ENCODE data around the gene ANKFY1. TPM values are rescaled to one million over a fixed set of nuclear protein-coding genes. Genes with fewer than 3 reads are reported as not detected.
"Not testable (repeated sequence)": the region's sequence is repeated elsewhere in the genome, so short reads cannot be mapped to it uniquely, and the experiment has no call there.

The ANKFY1 gene
- total RNA-seq, 1 experiment from 2014 or later, result 46.8 TPM

- ChIA-PET CTCF (interaction anchor here (0.7 to 2.3 kb wide), 6 partner anchors 11 to 221 kb away, joined by 3 to 14 read pairs (median 4); no protein-coding TSS in a partner anchor), POLR2A (interaction anchor here (0.5 to 2.6 kb wide), 4 partner anchors 15 to 45 kb away, joined by 3 to 10 read pairs (median 4); no protein-coding TSS in a partner anchor)
- H3K9me3 Mint-ChIP-seq, result no peaks in the 10 kb centered on the region
- H3K4me1 Mint-ChIP-seq, result peaks cover 13% of the 10 kb centered on the region
- ATAC-seq (no peak), DNase-seq (ENCODE audit: low spot score) (peak; percentile 37)
- TF ChIP-seq, protein P1, sequence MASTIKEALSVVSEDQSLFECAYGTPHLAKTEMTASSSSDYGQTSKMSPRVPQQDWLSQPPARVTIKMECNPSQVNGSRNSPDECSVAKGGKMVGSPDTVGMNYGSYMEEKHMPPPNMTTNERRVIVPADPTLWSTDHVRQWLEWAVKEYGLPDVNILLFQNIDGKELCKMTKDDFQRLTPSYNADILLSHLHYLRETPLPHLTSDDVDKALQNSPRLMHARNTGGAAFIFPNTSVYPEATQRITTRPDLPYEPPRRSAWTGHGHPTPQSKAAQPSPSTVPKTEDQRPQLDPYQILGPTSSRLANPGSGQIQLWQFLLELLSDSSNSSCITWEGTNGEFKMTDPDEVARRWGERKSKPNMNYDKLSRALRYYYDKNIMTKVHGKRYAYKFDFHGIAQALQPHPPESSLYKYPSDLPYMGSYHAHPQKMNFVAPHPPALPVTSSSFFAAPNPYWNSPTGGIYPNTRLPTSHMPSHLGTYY (CRISPR knock-in tag; IDR thresholded peaks at IDR 0.05), result no peak
- TF ChIP-seq JUN (CRISPR knock-in tag; IDR thresholded peaks at IDR 0.05) (peak; percentile 57; the same call in 1 of the 2 replicates), CBFB (CRISPR knock-in tag; IDR thresholded peaks at IDR 0.05; ENCODE audit: low read depth) (no peak), ATF3 (CRISPR knock-in tag; conservative IDR thresholded peaks at IDR 0.05) (no peak), NR3C1 (CRISPR knock-in tag; conservative IDR thresholded peaks at IDR 0.05; ENCODE audit: low read depth) (0 out of 2 replicates have a peak, but pooled peaks have one; percentile 25), ZNF232 (CRISPR knock-in tag; IDR thresholded peaks at IDR 0.05) (no peak)
- TF ChIP-seq, protein P2, sequence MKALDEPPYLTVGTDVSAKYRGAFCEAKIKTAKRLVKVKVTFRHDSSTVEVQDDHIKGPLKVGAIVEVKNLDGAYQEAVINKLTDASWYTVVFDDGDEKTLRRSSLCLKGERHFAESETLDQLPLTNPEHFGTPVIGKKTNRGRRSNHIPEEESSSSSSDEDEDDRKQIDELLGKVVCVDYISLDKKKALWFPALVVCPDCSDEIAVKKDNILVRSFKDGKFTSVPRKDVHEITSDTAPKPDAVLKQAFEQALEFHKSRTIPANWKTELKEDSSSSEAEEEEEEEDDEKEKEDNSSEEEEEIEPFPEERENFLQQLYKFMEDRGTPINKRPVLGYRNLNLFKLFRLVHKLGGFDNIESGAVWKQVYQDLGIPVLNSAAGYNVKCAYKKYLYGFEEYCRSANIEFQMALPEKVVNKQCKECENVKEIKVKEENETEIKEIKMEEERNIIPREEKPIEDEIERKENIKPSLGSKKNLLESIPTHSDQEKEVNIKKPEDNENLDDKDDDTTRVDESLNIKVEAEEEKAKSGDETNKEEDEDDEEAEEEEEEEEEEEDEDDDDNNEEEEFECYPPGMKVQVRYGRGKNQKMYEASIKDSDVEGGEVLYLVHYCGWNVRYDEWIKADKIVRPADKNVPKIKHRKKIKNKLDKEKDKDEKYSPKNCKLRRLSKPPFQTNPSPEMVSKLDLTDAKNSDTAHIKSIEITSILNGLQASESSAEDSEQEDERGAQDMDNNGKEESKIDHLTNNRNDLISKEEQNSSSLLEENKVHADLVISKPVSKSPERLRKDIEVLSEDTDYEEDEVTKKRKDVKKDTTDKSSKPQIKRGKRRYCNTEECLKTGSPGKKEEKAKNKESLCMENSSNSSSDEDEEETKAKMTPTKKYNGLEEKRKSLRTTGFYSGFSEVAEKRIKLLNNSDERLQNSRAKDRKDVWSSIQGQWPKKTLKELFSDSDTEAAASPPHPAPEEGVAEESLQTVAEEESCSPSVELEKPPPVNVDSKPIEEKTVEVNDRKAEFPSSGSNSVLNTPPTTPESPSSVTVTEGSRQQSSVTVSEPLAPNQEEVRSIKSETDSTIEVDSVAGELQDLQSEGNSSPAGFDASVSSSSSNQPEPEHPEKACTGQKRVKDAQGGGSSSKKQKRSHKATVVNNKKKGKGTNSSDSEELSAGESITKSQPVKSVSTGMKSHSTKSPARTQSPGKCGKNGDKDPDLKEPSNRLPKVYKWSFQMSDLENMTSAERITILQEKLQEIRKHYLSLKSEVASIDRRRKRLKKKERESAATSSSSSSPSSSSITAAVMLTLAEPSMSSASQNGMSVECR (CRISPR knock-in tag; IDR thresholded peaks at IDR 0.05; ENCODE audit: borderline replicate concordance), result peak; percentile 94; the same call in 1 of the 2 replicates
- no peaks in the 10 kb centered on the region for H3K27me3 Mint-ChIP-seq (ENCODE audit: low read depth)
- peak overlapping the region; percentile 97 for H3K4me3 Mint-ChIP-seq
- no peaks in the 10 kb centered on the region for H3K36me3 Mint-ChIP-seq
- no peak overlapping the region for H3K27ac Mint-ChIP-seq
Measured at GRCh38 chr17:4142107-4142900, 121.5 kb downstream of the ANKFY1 start.

DNA sequence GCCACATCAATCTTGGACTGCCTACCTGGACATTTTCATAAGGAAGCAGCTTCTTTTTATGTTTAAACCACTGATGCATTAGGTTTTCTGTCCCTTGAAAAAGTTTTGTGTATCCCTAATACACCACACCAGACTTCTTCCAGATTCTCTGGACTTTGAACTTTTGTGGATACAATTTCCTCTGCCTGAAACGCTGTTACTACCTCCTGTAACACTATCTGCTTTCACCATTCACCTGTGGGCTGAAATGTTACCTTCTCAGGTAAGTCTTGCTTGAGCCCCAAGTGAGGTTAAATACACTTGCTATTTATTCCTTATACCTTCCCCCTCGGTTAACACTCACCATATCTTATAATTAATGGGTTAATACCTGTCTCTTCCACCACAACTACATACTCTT is 123.7 kb downstream of the ANKFY1 start:
- DNase-seq (ENCODE audit: low spot score) (no peak), ATAC-seq (no peak)
- ChIA-PET POLR2A (no interaction called here), CTCF (no interaction called here)
- H3K27ac Mint-ChIP-seq, result no peak overlapping the region
- no peak overlapping the region for H3K4me3 Mint-ChIP-seq
- no peaks in the 10 kb centered on the region for H3K36me3 Mint-ChIP-seq
- no peak for TF ChIP-seq IRF2 (CRISPR knock-in tag; IDR thresholded peaks at IDR 0.05; ENCODE audit: borderline replicate concordance, low read depth)
- no peak for TF ChIP-seq ZNF219 (CRISPR knock-in tag; IDR thresholded peaks at IDR 0.05; ENCODE audit: borderline replicate concordance)
- no peak for TF ChIP-seq JUN (CRISPR knock-in tag; IDR thresholded peaks at IDR 0.05)
- TF ChIP-seq, protein P3, sequence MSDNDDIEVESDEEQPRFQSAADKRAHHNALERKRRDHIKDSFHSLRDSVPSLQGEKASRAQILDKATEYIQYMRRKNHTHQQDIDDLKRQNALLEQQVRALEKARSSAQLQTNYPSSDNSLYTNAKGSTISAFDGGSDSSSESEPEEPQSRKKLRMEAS (CRISPR knock-in tag; IDR thresholded peaks at IDR 0.05), result no peak
- no peak for TF ChIP-seq ATF1 (CRISPR knock-in tag; IDR thresholded peaks at IDR 0.05)
- no peak for TF ChIP-seq SP1 (CRISPR knock-in tag; conservative IDR thresholded peaks at IDR 0.05)
- TF ChIP-seq NFYB (CRISPR knock-in tag; conservative IDR thresholded peaks at IDR 0.05; ENCODE audit: low read depth), result no peak
- no peak for TF ChIP-seq ATF3 (CRISPR knock-in tag; conservative IDR thresholded peaks at IDR 0.05)
- TF ChIP-seq ELF4 (CRISPR knock-in tag; IDR thresholded peaks at IDR 0.05; ENCODE audit: low read depth), result no peak
- no peak for TF ChIP-seq MYBL2 (CRISPR knock-in tag; IDR thresholded peaks at IDR 0.05)
- TF ChIP-seq SMAD3 (CRISPR knock-in tag; IDR thresholded peaks at IDR 0.05; ENCODE audit: borderline replicate concordance), result no peak
- no peak for TF ChIP-seq TEAD4 (CRISPR knock-in tag; IDR thresholded peaks at IDR 0.05)
- TF ChIP-seq ZBTB21 (CRISPR knock-in tag; IDR thresholded peaks at IDR 0.05; ENCODE audit: borderline replicate concordance), result no peak
- H3K27me3 Mint-ChIP-seq (ENCODE audit: low read depth), result no peaks in the 10 kb centered on the region
- H3K4me1 Mint-ChIP-seq, result peaks cover 13% of the 10 kb centered on the region
- H3K9me3 Mint-ChIP-seq, result no peaks in the 10 kb centered on the region

GRCh38 chr17:4138906-4139526 is 124.8 kb downstream of the ANKFY1 start:
- H3K27me3 Mint-ChIP-seq (ENCODE audit: low read depth); DNase-seq (ENCODE audit: low spot score); H3K27ac Mint-ChIP-seq; ATAC-seq; CTCF ChIA-PET; H3K4me3 Mint-ChIP-seq; H3K36me3 Mint-ChIP-seq; POLR2A ChIA-PET; H3K9me3 Mint-ChIP-seq: not testable (repeated sequence)
- H3K4me1 Mint-ChIP-seq, result peaks cover 13% of the 10 kb centered on the region
